Keratinocyte (primary cell): Measurements from ENCODE around the gene IL9R. TPM values are rescaled to one million over a fixed set of nuclear protein-coding genes. Genes with fewer than 3 reads are reported as not detected.

Experiments
- DNase-seq: peaks from one replicate; pipeline ENCODE4 v3.0.0-alpha.2; 2011; ENCODE audit warnings: low read depth, missing footprints, low spot score
- FAIRE-seq: peaks from 2 replicates; lab custom pipeline; 2011; peaks lifted over from hg19 to GRCh38; lab: Jason Lieb, UNC
- H2AFZ ChIP-seq: 2 replicates; pipeline ENCODE4 v1.6.0; 2012; ENCODE audit warnings: low read length, control low read depth, inconsistent platforms; ENCODE audit not compliant: control insufficient read depth
- H3K27ac ChIP-seq: 2 replicates; pipeline ENCODE4 v1.5.1; 2011; ENCODE audit warnings: low read length; ENCODE audit not compliant: control insufficient read depth, insufficient read depth
- H3K27me3 ChIP-seq: 3 replicates; pipeline ENCODE4 v1.6.0; 2011; ENCODE audit warnings: low read length; ENCODE audit not compliant: control insufficient read depth, insufficient read depth; ENCODE audit errors: extremely low read depth
- H3K36me3 ChIP-seq, 2 experiments: 2 replicates in 1 of 2; 3 replicates in 1 of 2; pipeline ENCODE4 v1.5.1; 2011; ENCODE audit warnings: low read length in 2 of 2, mild to moderate bottlenecking in 1 of 2; ENCODE audit not compliant: control insufficient read depth in 2 of 2, insufficient read depth in 2 of 2; ENCODE audit errors: extremely low read depth in 1 of 2
- H3K4me1 ChIP-seq: 3 replicates; pipeline ENCODE4 v1.5.1; 2011; ENCODE audit warnings: low read length; ENCODE audit not compliant: control insufficient read depth, insufficient read depth; ENCODE audit errors: extremely low read depth
- H3K4me2 ChIP-seq: 3 replicates; pipeline ENCODE4 v1.6.0; 2011; ENCODE audit warnings: low read depth, low read length; ENCODE audit not compliant: control insufficient read depth, insufficient read depth; ENCODE audit errors: extremely low read depth
- H3K4me3 ChIP-seq, 3 experiments: fragments of 200-600 bp in 1 of 3; sonication (generic) in 1 of 3; 2 replicates in 2 of 3; 3 replicates in 1 of 3; pipeline ENCODE4 v1.5.1; 2011 to 2016; ENCODE audit warnings: low read length in 3 of 3, mild to moderate bottlenecking in 3 of 3, control low read depth in 2 of 3, inconsistent platforms in 1 of 3, low read depth in 1 of 3, mixed read lengths in 1 of 3, mixed run types in 1 of 3, moderate library complexity in 1 of 3; ENCODE audit not compliant: control insufficient read depth in 2 of 3, insufficient read depth in 2 of 3; ENCODE audit errors: extremely low read depth in 1 of 3
- H3K79me2 ChIP-seq: 2 replicates; pipeline ENCODE4 v1.6.0; 2012; ENCODE audit warnings: low read length; ENCODE audit not compliant: control insufficient read depth, insufficient read depth
- H3K9ac ChIP-seq: 3 replicates; pipeline ENCODE4 v1.6.0; 2011; ENCODE audit warnings: low read length; ENCODE audit not compliant: control insufficient read depth, insufficient read depth; ENCODE audit errors: extremely low read depth
- H3K9me1 ChIP-seq: 3 replicates; pipeline ENCODE4 v1.6.0; 2011; ENCODE audit warnings: low read length; ENCODE audit not compliant: control insufficient read depth, insufficient read depth; ENCODE audit errors: extremely low read depth
- H3K9me3 ChIP-seq: 2 replicates; pipeline ENCODE4 v1.5.1; 2012; ENCODE audit warnings: low read depth, low read length; ENCODE audit not compliant: control insufficient read depth
- H4K20me1 ChIP-seq: 3 replicates; pipeline ENCODE4 v1.6.0; 2011; ENCODE audit warnings: low read length; ENCODE audit not compliant: control insufficient read depth, insufficient read depth; ENCODE audit errors: extremely low read depth
- EZH2 ChIP-seq: IDR thresholded peaks from one replicate; pipeline ENCODE4 v1.6.1; 2012; ENCODE audit warnings: inconsistent platforms, mild to moderate bottlenecking, low read length, moderate library complexity
- dilution Hi-C: fragments of 300-500 bp; cut with MboI; formaldehyde crosslinking; loops from one replicate; pipeline ENCODE4 v1.7.0; 2020; ENCODE audit warnings: low sequenced_read_pairs; ENCODE audit not compliant: extremely low pct_ligation_motif_present
- polyA plus RNA-seq, 5 experiments: library from polyadenylated mRNA; depleted of rRNA in 3 of 5; stranded (reverse) in 3 of 5; stranded (forward) in 1 of 5; unstranded in 1 of 5; fragments of >200 nt; gene quantifications; 1 replicate in 1 of 5; 2 replicates in 3 of 5; 3 replicates in 1 of 5; pipeline versions ENCODE4 v1.2.1 to v1.2.3, GENCODE V29; 2011 to 2012; ENCODE audit warnings: missing spikeins in 2 of 5, low read depth in 1 of 5, low replicate concordance in 1 of 5
- TF ChIP-seq, protein P1 (sequence below), 3 experiments: IDR thresholded peaks in 1 of 3; conservative IDR thresholded peaks in 1 of 3; optimal IDR thresholded peaks in 1 of 3; 2 replicates in 2 of 3; 3 replicates in 1 of 3; pipeline versions ENCODE3 to v1.5.1; 2011; ENCODE audit warnings: low read length in 3 of 3, mild to moderate bottlenecking in 3 of 3, moderate library complexity in 2 of 3, control low read depth in 1 of 3, inconsistent platforms in 1 of 3; ENCODE audit not compliant: insufficient read depth in 2 of 3; ENCODE audit errors: extremely low read depth in 1 of 3

IL9R gene
- polyA plus RNA-seq, 1 donor (not counting 4 experiments of a cell fraction or from before 2014, with no cell fraction given): 0.45 TPM

GRCh38 chrX:156003486-156004185, 6.1 kb downstream of the IL9R start:
- Histone ChIP-seq H3K4me1 (peaks cover 36% of the 10 kb centered on the region), H3K4me2 (peak overlapping the region; percentile 62), H3K27me3 (no peaks in the 10 kb centered on the region), H4K20me1 (no peaks in the 10 kb centered on the region), H3K4me3 (no peak overlapping the region), H3K36me3 (no peaks in the 10 kb centered on the region), H2AFZ (peak overlapping the region; percentile 33), H3K9me1 (no peaks in the 10 kb centered on the region), H3K9me3 (no peaks in the 10 kb centered on the region), H3K27ac (peak overlapping the region; percentile 49), H3K79me2 (no peaks in the 10 kb centered on the region), H3K9ac (peak overlapping the region; percentile 28)
- dilution Hi-C loops: no loop called here
- TF ChIP-seq, protein P1, sequence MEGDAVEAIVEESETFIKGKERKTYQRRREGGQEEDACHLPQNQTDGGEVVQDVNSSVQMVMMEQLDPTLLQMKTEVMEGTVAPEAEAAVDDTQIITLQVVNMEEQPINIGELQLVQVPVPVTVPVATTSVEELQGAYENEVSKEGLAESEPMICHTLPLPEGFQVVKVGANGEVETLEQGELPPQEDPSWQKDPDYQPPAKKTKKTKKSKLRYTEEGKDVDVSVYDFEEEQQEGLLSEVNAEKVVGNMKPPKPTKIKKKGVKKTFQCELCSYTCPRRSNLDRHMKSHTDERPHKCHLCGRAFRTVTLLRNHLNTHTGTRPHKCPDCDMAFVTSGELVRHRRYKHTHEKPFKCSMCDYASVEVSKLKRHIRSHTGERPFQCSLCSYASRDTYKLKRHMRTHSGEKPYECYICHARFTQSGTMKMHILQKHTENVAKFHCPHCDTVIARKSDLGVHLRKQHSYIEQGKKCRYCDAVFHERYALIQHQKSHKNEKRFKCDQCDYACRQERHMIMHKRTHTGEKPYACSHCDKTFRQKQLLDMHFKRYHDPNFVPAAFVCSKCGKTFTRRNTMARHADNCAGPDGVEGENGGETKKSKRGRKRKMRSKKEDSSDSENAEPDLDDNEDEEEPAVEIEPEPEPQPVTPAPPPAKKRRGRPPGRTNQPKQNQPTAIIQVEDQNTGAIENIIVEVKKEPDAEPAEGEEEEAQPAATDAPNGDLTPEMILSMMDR (optimal IDR thresholded peaks at IDR 0.05 in 1 of 3, IDR thresholded peaks at IDR 0.05 in 1 of 3, conservative IDR thresholded peaks at IDR 0.05 in 1 of 3; ENCODE audit: extremely low read depth in 1 of 3, insufficient read depth in 2 of 3, low read length in 3 of 3): no peak
- TF ChIP-seq EZH2: no peak
- DNase-seq: no peak
- FAIRE-seq: no peak

DNA sequence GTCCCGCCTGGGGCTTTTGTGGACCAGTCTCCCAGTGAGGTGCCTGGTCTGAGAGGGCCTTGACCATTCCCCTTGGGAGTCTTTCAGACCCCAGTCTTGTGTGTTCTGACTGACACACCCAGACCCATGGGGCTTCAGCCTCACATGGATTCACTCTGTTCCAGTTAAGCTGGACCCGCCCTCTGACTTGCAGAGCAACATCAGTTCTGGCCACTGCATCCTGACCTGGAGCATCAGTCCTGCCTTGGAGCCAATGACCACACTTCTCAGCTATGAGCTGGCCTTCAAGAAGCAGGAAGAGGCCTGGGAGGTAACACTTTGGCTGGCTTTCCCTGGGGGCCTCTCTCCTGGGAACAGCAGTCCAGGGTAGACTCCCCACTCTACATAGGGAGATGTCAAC, 6.8 kb downstream of the IL9R start:
- H3K9me3 ChIP-seq: no peaks in the 10 kb centered on the region
- peaks cover 36% of the 10 kb centered on the region for H3K4me1 ChIP-seq
- FAIRE-seq: no peak
- H3K79me2 ChIP-seq: no peaks in the 10 kb centered on the region
- H2AFZ ChIP-seq: peak overlapping the region; percentile 33
- H4K20me1 ChIP-seq: no peaks in the 10 kb centered on the region
- dilution Hi-C loops: no loop called here
- H3K27me3 ChIP-seq: no peaks in the 10 kb centered on the region
- no peak for DNase-seq
- H3K27ac ChIP-seq: peak overlapping the region; percentile 49
- no peaks in the 10 kb centered on the region for H3K9me1 ChIP-seq
- H3K9ac ChIP-seq: peak overlapping the region; percentile 28
- no peaks in the 10 kb centered on the region for H3K36me3 ChIP-seq
- TF ChIP-seq, protein P1 (optimal IDR thresholded peaks at IDR 0.05 in 1 of 3, IDR thresholded peaks at IDR 0.05 in 1 of 3, conservative IDR thresholded peaks at IDR 0.05 in 1 of 3; ENCODE audit: extremely low read depth in 1 of 3, insufficient read depth in 2 of 3, low read length in 3 of 3): no peak
- TF ChIP-seq EZH2: no peak
- H3K4me2 ChIP-seq: peak overlapping the region; percentile 62
- H3K4me3 ChIP-seq: peak overlapping the region in 1 of 3 experiments; percentile 12
